ENCODE results near the gene PPM1E.

DNA sequence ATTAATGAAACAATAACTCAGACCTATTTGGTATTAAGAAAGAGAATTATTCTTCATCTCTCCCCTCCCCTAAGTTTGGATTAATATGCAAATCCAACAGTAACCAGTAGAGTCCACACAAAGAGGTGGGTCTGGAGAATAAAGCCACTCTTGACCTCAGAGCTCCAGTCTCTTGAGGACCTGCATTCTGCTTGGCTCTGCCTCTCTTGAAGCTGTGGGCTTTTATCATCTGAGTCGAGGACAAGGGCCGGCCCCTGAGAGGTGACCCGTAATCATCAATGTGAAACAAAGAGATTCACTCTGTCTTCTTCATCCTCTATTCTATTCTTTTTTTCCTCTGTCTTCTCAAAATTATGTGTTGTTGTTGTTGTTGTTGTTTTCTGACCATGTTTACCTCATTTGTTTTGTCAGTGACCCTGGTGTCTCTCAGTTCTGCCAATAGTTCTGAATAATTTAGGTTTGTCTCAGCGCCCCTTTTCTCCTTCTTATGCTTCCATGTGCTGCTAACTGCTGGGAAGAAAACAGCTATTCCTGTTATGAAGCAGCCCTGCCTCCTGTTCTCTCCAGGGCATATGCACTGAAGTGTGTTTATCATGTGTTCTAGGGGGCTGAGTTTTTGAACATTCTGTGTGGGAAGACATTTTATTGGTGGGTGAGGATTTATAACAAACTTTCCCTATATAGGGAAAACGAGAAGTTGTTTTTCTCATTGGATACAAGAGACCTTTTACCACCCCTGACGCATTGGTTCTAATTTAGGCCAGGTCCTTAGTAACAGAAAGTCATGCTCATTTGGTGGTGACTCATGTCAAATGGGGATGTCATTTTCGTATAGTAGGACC is 215.2 kb downstream of the PPM1E start:
- no peak for TF ChIP-seq CTCF (IDR thresholded peaks at IDR 0.05)
- TF ChIP-seq POLR2A (IDR thresholded peaks at IDR 0.05): no peak

Measured in body of pancreas (tissue), 4 donors.